Activated T-cell treated with anti-CD3 and anti-CD28 coated beads, Interleukin-2, amount 50 U/mL, for 1 hour (primary cell): ENCODE results near the gene ATP8A2.

Source experiments
- DNase-seq: peaks from one replicate; pipeline ENCODE4 v3.0.0-alpha.2; 2020

Gene ATP8A2

GRCh38 chr13:25689539-25689938 lies 317.8 kb downstream of the ATP8A2 start:
- no peak for DNase-seq

DNA sequence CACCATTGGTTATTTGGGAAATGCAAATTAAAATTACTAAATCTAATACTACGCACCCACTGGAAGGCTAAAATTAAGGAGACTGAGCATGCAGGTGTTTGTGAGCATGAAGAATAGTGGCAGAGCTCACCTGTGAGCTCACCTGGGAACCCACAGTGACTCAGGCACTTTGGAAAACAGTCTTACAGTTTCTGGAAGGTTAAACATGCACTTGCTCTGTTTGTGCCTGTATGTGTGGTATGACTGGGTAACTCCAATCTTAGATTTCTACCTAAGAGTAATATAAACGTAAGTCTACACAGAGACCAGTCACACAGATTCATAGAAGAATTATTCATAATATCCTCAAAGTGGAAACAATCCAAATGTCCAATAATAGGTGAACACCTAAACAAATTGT lies 318.8 kb downstream of the ATP8A2 start:
- DNase-seq, result no peak

GRCh38 chr13:25691654-25692053 lies 319.9 kb downstream of the ATP8A2 start:
- DNase-seq, result no peak

DNA sequence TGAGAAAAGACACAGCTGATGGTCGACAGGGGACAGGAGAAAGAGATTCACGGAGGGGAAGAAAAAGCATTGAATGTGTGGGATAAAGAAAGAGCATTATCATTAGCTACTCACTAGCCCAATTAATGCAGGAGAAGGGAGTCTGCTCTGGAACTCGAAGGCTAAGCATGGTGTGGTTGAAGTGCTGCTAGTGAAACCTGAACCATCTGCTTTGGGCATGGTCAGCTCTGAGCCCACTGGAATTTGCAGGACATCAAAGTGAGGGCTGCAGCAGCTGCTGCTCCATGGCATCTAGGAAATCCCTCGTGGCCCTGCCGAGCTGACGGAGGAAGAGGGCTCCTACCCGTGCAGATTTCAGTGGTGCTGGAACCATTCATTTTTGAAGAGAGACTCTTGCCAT lies 320.3 kb downstream of the ATP8A2 start:
- DNase-seq, result no peak

DNA sequence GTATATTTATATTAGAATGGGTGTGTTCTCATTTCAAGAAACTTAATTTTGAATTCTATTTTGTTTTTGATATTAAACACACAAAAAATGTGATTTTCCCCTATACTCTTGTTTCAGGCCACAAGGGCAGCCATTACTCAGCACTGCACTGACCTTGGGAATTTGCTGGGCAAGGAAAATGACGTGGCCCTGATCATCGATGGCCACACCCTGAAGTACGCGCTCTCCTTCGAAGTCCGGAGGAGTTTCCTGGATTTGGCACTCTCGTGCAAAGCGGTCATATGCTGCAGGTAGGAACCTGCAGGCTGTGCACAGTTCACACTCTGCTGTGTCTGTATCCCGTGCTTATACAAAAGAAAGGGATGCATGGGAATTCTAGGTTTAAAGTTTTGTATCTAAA lies 327.3 kb downstream of the ATP8A2 start:
- DNase-seq, result no peak

GRCh38 chr13:25699600-25699999 lies 327.8 kb downstream of the ATP8A2 start:
- DNase-seq, result no peak

GRCh38 chr13:25701304-25701703 lies 329.5 kb downstream of the ATP8A2 start:
- DNase-seq, result no peak

- no peak for DNase-seq
Measured at GRCh38 chr13:25702386-25702785, 330.6 kb downstream of the ATP8A2 start.

DNA sequence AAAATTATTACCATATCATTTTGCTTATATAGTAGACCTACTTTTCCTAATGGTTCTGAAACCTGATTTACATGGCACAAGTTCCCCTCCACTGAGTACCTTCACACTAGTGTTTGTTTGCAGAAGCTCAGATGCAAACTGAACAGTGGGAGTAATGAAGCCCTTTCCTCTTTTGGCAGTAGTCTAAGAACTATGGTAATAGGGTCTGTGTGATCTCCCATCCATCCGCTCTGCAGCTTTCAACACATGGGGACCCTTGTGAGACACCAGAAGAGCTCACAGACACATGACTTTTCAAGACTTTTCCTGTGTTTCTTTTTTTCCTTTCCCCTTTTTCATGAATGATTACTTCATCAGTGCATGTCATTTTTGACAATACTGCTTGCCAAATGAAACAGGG lies 336.0 kb downstream of the ATP8A2 start:
- DNase-seq, result no peak

GRCh38 chr13:25708268-25708667 lies 336.5 kb downstream of the ATP8A2 start:
- no peak for DNase-seq

GRCh38 chr13:25709088-25709487 lies 337.3 kb downstream of the ATP8A2 start:
- DNase-seq, result no peak

DNA sequence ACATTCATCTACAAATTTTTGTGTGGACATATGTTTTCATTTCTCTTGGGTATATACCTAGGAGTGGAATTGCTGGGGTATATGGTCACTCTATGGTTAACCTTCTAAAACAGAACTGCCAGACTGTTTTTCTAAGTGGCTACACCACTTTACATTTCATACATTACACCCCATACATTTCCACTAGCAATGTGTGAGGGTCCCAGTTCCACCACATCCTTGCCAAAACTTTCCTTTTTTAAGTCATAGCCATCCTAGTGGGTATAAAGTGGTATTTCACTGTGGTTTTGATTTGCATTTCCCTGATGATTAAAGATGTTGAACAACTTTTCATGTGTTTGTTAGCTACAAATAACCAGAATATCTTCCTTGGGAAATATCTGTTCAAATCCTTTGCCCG lies 344.0 kb downstream of the ATP8A2 start:
- DNase-seq, result no peak

DNA sequence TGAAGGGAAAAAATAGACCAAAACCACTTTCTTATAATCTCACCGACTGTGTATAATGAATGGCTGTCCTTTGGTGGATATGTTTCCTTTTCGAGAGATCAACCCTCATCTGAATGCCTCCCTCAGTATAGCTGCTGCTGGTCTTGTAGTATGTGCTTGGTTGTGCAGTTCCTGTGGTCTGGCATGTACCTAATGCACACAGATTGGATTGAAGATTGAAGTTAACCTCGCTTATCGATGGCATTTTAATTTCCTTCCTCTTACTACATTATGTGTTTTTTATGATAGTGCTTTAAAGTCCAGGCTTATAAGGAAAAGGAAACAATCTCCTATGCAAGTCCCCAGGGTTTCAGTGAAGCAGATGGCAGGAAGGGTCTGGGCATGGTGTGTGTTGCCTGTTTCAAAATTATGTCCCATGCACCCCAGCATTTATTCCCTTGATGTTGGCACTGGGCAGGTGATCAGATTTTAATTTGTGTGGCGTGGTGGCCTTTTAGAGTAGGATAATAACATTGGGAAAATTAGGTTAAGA lies 346.0 kb downstream of the ATP8A2 start:
- no peak for DNase-seq

DNA sequence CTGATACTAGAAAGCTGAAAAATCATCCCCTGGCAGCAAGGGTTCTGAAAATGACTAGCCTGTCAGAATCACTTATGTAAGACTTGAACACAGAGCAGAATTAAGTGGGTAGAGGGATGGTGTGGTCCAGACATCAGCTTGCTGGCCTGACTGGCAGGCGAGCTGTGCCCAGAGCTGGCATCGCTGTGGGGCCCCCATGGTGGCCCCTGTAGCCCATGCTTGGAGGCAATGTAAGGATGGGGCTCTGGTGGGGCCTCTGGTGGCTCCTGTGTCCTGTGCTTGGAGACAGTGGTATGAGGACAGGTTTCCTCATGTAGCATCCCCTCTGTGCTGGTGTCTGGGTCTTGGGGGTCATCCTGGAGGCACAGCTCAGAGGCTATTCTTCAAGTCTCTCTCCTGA lies 347.9 kb downstream of the ATP8A2 start:
- DNase-seq, result no peak

DNA sequence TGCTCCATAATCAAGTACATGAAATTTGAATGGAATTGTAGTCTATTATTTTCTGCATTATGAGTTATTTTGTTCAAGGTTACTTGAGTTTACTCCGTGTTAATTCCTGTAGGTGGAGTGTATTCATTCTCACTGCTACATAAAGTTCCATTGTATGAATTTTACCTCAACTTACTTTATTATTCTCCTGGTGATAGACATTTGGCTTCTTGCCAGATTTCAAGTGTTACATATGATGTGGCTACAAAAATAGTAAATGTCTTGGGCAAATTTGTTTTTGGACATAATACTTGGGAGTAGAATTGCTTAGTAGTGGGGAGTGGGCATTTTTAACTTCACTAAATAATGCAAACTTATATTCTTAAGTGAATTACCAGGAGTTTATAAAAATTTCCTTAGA lies 351.1 kb downstream of the ATP8A2 start:
- no peak for DNase-seq

DNA sequence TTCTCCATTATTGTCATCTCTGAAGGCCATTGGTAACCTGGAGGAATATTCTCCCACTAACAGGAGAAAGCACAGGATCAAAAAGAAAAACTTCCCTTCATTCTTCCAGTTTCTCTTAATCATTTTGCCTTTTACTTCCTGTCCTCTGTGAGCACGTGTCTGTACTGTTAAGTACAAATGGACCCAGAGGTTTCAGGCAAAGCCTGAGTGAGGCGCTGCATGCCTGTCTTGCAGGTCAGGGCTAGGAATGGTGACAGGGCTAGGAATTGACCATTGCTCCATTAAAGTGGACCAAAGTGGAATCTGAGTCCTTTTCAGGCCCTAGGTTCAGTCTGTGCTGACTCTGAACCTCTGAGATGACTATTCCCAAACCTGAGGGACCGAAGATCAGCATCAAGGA lies 353.3 kb downstream of the ATP8A2 start:
- no peak for DNase-seq

DNA sequence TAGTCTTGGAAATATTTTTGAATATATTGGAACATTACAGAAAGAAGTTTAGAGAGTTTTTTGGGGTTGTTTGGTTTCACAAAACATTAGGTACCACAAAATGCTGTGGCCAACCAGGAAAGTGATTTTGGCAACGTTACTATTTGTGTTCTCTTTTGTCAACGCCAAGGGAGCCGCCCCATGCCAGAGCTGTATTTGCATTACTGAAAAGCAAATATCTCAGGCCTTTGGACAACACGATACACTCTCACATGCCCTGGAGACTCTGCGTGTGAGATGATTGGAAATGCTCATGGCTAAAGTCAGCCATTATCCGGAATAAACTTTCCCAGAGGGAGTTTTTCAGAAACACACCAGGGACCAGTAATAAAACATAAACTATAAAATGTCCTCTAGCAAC lies 355.5 kb downstream of the ATP8A2 start:
- no peak for DNase-seq

DNA sequence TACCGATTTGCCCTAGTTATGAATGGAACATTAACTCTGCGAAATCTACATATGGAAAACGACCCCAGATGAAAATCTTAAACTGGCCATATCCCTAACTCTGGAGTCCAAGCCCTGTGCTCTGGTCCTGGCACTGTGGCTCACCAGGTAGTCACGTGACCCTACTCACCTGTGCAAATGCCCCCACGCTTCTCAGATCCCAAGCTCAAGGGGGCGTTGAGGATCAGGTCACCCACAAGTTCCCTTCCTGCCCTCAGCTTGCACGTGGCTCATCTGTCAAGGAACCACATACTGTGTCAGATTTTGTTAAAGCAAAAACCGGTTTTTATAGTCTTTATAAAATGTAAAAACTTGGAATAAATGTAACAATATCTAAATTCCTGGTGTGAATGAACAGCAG lies 356.0 kb downstream of the ATP8A2 start:
- DNase-seq, result no peak

DNA sequence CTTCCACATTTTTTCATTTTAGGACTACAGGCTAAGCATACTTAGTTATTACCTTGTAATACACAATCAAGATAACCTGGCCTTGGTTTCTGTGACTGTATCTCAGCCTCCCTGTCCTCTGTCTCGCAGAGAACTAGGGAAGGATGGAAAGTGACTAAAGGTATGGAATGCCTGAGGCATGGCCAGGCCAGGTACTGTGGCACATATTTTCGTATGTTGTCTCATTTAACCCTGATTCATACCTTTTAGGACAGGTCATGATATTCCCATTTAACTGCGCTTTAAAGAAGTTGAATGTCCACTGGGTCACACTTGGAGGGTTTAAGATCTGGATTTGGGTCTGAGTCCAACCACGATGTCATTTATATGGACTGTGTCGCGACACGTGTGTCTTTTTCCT lies 357.4 kb downstream of the ATP8A2 start:
- no peak for DNase-seq

DNA sequence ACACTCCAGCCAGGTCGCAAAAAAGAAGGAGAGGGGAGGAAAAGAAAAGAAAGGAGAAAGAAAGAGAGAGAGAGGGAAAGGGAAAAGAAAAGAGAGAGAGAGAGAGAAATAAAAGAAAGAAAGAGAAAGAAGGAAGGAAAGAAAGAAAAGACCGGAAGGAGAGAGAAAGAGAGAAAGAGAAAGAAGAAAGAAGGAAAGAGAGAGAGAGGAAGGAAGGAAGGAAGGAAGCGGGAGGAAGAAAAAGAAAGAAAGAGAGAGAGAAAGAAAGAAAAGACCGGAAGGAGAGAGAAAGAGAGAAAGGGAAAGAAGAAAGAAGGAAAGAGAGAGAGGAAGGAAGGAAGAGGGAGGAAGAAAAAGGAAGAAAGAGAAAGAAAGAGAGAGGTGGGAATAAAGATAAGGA lies 359.3 kb downstream of the ATP8A2 start:
- DNase-seq, result no peak

- no peak for DNase-seq
Measured at GRCh38 chr13:25731536-25731935, 359.8 kb downstream of the ATP8A2 start.

GRCh38 chr13:25732111-25732865 lies 360.5 kb downstream of the ATP8A2 start:
- DNase-seq, result no peak

- DNase-seq, result no peak
Measured at GRCh38 chr13:25733001-25733491, 361.3 kb downstream of the ATP8A2 start.

- no peak for DNase-seq
Measured at GRCh38 chr13:25733696-25734435, 362.1 kb downstream of the ATP8A2 start.
